NB4 (cell line): Measurements from ENCODE around the gene NTN3.

Experiments
- DNase-seq: peaks from one replicate; pipeline ENCODE4 v3.0.0; 2010; ENCODE audit warnings: low read depth
- H3K4me3 ChIP-seq: one replicate; pipeline ENCODE4 v1.5.1; 2011; ENCODE audit warnings: mild to moderate bottlenecking, low read depth, low read length, moderate library complexity
- MYC ChIP-seq: IDR thresholded peaks from 2 replicates; pipeline ENCODE4 v1.6.1; 2011; ENCODE audit warnings: low read depth, low read length
- POLR2A ChIP-seq: IDR thresholded peaks from 2 replicates; pipeline ENCODE4 v1.6.1; 2011; ENCODE audit warnings: mild to moderate bottlenecking; ENCODE audit not compliant: insufficient read length; ENCODE audit errors: extremely low read depth
- TF ChIP-seq, protein P1 (sequence below): IDR thresholded peaks from 2 replicates; pipeline ENCODE4 v1.6.1; 2011; ENCODE audit warnings: low read depth, low read length
- TF ChIP-seq, protein P2 (sequence below): IDR thresholded peaks from one replicate; pipeline ENCODE4 v1.5.1; 2012; ENCODE audit warnings: low read depth, low read length

Gene NTN3

GRCh38 chr16:2471016-2471652 is at the start of gene NTN3:
NTN3 (plus strand) TSS chr16:2471297; CDS start chr16:2471702, 405 bp downstream.
- H3K4me3 ChIP-seq = peak within 1 kb of the TSS; percentile 21
- peak; percentile 87 for DNase-seq
- TF ChIP-seq POLR2A (peak; percentile 28), MYC (no peak; the same call in 1 of the 2 replicates)

- TF ChIP-seq, protein P1, sequence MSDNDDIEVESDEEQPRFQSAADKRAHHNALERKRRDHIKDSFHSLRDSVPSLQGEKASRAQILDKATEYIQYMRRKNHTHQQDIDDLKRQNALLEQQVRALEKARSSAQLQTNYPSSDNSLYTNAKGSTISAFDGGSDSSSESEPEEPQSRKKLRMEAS = no peak
- TF ChIP-seq POLR2A (no peak), MYC (no peak)
- TF ChIP-seq, protein P2, sequence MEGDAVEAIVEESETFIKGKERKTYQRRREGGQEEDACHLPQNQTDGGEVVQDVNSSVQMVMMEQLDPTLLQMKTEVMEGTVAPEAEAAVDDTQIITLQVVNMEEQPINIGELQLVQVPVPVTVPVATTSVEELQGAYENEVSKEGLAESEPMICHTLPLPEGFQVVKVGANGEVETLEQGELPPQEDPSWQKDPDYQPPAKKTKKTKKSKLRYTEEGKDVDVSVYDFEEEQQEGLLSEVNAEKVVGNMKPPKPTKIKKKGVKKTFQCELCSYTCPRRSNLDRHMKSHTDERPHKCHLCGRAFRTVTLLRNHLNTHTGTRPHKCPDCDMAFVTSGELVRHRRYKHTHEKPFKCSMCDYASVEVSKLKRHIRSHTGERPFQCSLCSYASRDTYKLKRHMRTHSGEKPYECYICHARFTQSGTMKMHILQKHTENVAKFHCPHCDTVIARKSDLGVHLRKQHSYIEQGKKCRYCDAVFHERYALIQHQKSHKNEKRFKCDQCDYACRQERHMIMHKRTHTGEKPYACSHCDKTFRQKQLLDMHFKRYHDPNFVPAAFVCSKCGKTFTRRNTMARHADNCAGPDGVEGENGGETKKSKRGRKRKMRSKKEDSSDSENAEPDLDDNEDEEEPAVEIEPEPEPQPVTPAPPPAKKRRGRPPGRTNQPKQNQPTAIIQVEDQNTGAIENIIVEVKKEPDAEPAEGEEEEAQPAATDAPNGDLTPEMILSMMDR = no peak
- no peak for DNase-seq
- no peak overlapping the region for H3K4me3 ChIP-seq
These were observed 48.8 kb upstream of the NTN3 start for GRCh38 chr16:2422123-2422867.

GRCh38 chr16:2424061-2425007 is 46.8 kb upstream of the NTN3 start:
- no peak for DNase-seq
- no peak overlapping the region for H3K4me3 ChIP-seq
- TF ChIP-seq, protein P1 = no peak
- no peak for TF ChIP-seq POLR2A
- no peak for TF ChIP-seq MYC
- TF ChIP-seq, protein P2 = no peak

- TF ChIP-seq POLR2A (no peak), MYC (no peak)
- TF ChIP-seq, protein P1 = no peak
- TF ChIP-seq, protein P2 = no peak
- no peak for DNase-seq
- no peak overlapping the region for H3K4me3 ChIP-seq
These were observed 46.0 kb upstream of the NTN3 start for GRCh38 chr16:2425008-2425518.

DNA sequence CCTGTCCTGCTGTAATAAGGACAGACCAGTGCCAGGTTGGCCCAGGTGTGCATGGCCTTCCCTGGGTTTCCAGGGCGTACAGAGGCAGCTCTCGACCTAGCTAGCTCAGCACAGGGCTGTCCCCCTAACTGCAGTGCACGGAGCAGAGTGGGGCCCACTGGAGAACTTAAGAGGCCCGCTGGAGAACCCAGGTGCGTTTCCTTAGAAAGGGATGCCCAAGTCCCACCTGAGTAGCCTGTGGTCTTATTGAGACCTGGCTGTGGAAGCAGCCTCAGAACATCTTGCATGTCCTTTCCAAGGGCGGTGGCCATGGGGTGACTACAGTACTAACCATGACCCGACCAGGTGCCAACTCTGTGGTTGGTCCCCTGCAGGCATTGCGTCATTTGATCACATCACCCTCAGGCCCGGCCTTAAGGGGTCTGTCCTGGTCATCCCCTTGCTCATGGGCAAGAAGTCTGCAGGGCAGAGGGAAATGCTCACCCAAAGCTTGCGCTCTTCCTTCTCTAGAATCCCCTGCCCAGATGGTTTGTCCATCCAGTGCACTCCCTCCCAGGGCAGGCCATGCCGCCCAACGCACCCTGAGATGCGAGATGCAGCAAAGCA is 45.2 kb upstream of the NTN3 start:
- no peak for DNase-seq
- no peak overlapping the region for H3K4me3 ChIP-seq
- TF ChIP-seq, protein P2 = no peak
- TF ChIP-seq, protein P1 = no peak
- TF ChIP-seq MYC (no peak), POLR2A (no peak)
